HG03565 (cell line): ENCODE data around the gene DDX55.
"Not testable (repeated sequence)": the region's sequence is repeated elsewhere in the genome, so short reads cannot be mapped to it uniquely, and the experiment has no call there.

ENCODE experiments used
- ATAC-seq: cut with Tn5 transposase; IDR thresholded peaks from one replicate; pipeline ENCODE4 v1.9.1; 2021; ENCODE audit warnings: mild to moderate bottlenecking, moderate library complexity; ENCODE audit not compliant: unreplicated experiment

The DDX55 gene

GRCh38 chr12:123601602-123602489, at the start of gene DDX55:
Gene DDX55 (plus strand): TSS chr12:123602099. CDS start chr12:123602149, 50 bp downstream.
- peak; percentile 80 for ATAC-seq

- not testable (repeated sequence) for ATAC-seq
Observed at GRCh38 chr12:123554136-123554535, 47.8 kb upstream of the DDX55 start.

DNA sequence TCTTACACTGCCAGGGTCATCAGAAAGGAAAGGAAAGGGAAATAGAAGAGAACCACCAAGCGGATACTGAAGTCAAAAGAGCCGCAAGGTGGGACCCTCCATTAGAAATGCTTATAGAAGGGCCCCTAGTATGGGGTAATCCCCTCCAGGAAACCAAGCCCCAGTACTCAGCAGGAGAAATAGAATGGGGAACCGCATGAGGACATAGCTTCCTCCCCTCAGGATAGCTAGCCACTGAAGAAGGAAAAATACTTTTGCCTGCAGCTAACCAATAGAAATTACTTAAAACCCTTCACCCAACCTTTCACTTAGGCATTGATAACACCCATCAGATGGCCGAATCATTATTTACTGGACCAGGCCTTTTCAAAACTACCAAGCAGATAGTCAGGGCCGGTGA, 47.1 kb upstream of the DDX55 start:
- not testable (repeated sequence) for ATAC-seq

DNA sequence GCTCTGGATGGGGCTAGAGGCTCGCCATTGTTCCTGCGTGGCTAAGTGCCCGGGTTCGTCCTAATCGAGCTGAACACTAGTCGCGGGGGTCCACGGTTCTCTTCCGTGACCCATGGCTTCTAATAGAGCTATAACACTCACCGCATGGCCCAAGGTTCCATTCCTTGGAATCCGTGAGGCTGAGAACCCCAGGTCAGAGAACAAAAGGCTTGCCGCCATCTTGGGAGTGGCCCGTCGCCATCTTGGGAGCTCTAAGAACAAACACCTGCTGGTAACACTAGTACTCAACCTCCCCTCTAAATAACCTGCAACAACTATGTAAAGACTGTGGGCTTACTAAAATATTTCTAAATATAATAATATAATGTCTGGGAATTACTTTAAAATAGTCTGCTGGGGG, 43.4 kb upstream of the DDX55 start:
- ATAC-seq = not testable (repeated sequence)

DNA sequence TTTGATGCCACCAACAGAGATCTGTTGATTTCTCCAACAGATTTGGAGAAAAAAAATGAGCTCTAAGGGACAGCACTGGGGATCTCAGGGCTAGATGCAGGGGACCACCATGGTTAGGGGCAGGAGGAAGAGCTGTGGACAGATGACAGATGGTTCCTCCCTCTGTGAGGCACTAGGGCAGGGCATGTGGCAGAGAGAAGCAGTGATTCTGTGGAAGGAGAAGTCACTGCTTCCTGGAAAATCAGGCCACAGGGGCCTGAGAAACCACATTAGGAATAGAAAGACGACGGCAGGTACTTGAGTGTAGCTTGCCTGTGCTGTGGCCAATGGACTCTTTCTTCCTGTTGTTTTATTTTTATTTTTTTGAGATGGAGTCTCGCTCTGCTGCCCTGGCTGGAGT, 42.4 kb upstream of the DDX55 start:
- ATAC-seq = no peak

DNA sequence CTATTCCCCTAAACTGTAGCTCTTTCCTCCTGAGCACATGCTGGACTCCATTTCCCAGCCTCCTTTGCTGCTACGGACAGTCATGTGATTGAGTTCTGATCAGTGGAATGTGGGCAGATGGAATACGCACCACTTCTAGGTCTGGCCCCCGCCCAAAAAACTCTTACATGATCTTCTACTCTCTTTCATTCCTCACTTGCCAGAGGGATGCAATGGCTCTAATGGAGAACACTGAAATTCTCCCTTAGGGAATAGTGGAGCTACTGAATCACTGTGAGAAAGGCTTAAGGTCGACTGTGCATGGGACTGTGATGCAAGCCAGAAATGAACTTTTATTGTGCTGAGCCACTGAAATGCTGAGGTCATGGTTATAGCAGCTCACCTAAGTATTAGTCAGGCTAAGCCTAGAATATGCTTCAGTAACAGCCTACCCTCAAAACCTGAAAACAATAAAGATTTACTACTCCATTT, 30.5 kb upstream of the DDX55 start:
- ATAC-seq = no peak

DNA sequence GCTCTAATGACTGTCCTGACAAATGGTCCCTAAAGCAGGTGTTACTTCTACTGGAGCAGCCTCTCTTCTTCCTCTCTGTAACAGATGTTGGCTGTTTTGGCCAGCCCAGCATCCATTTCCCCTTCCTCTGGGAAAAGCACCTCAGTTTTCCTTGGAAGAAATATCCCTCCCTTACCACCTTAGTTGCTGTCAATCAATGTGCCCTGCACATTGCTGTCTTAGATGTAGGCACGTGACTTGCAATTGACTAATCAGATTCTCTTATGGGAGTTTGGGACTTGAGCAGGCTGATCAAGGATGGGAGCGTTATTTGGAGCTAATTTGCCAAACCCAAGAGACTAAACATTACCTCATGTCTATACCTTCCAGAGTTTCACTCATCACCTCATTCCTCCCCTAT, 29.5 kb upstream of the DDX55 start:
- no peak for ATAC-seq

DNA sequence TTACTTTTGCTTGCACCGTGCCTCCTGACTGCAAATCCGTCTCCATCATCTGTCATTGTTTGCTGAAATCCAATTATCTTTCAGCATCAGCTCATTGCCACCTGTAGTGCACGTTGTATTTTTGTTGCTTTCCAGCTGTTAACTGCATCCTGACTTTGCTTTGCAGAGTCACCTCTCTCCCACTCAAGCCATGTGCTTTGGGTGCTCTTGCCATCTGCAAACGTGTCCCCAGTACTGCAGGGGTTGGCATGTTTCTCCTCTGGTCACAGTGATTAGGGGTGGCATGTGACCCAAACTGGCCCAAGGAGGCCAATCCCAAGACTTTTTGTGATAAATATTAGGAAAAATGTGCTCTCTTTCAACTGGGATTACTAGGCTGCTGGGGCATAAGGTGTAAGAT, 28.0 kb upstream of the DDX55 start:
- no peak for ATAC-seq

DNA sequence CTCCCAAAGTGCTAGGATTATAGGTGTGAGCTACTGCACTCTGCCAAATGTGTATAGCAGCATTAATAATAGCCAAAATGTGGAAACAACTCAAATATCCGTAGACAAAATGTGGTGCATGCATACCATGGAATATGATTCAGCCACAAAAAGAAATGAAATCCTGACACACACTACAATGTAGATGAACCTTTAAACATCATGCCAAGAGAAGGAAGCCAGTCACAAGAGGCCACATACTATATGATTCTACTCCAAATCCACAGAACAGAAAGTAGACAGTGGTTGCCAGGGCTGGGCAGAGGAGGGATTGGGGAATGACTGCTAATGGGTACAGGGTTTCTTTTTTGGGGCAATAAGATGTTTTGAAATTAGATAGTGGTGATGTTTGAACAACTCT, 25.3 kb upstream of the DDX55 start:
- ATAC-seq = no peak

DNA sequence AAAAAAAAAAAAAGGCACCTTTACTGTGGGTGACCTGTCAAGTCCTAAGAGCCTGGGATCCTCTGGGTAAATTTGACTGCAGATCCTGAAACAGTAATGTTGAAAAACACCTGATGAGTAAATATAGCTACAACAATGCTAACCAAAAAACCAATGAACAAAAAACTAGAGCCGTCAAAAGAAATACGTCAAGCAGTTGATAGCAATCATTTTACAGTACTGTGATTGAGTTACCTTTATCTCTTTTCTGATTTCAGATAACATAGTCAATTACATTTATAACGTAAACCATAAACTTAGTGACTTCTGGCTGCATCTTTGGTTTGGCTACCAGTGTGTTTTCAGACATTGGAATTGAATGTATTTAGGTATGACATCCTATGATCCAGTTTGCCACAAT, 23.7 kb upstream of the DDX55 start:
- no peak for ATAC-seq

DNA sequence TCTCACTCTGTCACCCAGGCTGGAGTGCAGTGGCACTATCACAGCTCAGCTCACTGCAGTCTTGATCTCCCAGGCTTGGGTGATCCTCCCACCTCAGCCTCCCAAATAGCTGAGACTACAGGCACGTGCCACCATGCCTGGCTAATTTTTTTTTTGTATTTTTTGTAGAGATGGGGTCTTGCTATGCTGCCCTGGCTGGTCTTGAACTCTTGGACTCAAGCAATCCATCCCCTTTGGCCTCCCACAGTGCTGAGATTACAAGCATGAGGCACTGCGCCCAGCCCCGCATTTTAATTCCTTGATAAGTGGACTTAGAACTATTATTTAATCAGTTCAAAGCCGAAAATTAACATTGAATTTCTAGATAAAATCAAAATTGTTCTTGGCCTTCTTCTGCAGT, 23.1 kb upstream of the DDX55 start:
- ATAC-seq = not testable (repeated sequence)

DNA sequence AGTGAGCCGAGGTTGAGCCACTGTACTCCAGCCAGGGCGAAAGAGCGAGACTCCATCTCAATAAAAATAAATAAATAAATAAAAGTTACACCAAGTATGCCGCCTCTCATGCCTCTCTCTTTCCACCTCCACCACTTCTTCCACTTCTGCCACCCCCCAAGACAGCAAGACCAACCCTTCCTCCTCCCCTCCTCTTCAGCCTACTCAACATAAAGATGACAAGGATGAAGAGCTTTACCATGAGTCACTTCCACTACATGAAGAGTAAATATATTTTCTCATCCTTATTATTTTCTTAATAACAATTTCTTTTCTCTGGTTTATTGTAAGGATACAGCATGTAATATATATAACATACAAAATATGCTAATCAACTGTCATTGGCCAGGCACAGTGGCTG, 21.1 kb upstream of the DDX55 start:
- ATAC-seq = no peak

DNA sequence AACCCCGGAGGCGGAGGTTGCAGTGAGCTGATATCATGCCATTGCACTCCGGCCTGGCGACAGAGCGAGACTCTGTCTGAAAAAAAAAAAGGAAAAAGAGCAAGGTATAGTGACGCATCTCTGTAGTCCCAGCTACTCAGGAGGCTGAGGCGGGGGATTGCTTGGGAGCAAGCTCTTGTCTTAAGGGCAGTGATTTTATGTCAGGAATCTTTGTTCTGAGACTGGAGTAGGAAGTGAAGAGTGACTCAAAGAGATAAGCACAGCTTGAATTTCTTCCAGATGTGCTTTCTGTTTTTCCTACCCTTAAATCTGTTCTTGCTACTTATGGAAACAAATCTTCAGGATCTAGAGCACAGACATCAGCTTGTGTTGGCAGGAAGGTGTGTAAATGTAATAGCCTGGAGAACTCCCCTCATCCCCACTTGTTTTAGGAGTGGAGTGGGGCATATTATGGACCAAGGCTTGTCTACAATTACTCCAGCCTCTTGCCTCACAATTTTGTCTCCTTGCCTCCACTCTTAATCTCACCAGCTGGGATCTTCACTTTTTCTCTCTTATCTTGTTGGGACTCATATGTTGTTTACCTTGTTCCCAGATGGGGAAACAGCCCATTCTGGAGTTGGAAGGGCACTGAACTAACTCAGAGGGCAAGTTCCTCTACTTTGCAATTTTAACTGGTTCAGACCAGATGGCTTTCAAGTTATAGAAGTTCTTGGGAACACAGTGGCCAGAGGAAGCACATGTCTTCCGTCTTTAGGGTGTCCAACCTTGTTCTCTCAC, 10.0 kb upstream of the DDX55 start:
- no peak for ATAC-seq

DNA sequence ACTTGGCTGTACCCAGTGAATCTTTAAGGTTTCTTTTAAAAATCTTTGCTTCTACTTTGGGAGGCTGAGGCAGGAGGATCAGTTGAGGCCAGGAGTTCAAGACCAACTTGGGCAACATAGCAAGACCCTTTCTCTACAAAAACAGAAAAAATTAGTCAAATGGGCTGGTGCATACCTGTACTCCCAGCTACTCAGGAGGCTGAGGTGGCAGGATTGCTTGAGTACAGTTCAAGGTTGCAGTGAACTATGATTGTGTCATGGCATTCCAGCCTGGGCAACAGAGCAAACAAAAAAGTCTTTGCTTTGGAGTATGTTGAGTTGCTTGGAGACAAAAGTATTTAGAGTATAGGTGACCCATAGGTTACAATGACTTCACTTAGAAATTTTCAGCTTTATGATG, 6.2 kb upstream of the DDX55 start:
- ATAC-seq = no peak

DNA sequence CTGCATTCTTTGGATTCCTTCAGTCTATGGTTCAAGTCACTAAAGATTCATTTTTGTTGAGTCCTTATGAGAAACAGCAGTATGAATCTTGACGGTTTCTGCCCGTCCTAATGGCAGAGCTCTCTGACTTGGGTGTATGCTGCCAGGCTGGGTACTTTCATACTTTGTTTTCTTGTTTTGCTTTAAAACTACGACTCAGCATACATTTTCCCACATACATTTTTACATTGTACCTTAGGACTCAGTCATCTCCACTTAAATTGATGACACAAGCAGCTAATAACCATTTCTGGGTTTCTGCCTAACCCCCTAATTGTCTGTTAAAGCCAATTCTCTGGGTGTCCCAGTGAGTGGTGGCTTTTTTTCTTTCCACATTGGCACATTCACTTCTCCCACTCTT, 4.8 kb upstream of the DDX55 start:
- no peak for ATAC-seq

- no peak for ATAC-seq
Observed at GRCh38 chr12:123598522-123598921, 3.4 kb upstream of the DDX55 start.

- ATAC-seq = no peak
Observed at GRCh38 chr12:123599310-123599709, 2.6 kb upstream of the DDX55 start.

DNA sequence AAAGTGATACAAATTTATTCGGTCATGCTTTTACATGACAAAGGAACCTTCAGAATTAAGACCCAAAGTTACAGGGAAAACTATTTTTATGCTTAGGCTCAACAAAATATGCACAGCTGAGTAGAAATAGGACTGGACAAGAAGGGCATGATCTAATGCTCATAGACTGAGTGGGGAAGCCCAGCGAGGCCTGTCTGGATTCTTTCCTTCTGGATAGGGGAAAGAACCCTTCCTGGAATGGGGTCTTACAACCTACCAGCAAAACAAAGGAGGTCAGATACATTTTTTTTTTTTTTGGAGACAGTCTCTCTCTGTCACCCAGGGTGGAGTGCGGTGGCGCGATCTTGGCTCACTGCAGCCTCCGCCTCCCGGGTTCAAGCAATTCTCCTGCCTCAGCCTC, 2.2 kb upstream of the DDX55 start:
- ATAC-seq = no peak

GRCh38 chr12:123602651-123603195, 824 bp downstream of the DDX55 start:
- ATAC-seq = no peak

DNA sequence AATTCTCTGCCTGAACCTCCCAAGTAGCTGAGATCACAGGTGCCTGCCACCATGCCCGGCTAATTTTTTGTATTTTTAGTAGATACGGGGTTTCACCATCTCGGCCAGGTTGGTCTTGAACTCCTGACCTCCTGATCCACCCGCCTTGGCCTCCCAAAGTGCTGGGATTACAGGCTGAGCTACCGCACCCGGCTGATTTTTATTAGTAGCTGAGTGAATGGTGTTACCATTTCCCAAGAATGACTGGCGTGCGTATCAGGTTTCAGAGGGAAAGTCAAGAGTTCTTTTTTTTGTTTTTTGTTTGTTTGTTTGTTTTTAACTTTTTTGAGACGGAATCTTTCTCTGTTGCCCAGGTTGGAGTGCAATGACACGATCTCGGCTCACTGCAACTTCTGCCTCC, 1.6 kb downstream of the DDX55 start:
- ATAC-seq = not testable (repeated sequence)

GRCh38 chr12:123607756-123608155, 5.9 kb downstream of the DDX55 start:
- ATAC-seq = no peak

DNA sequence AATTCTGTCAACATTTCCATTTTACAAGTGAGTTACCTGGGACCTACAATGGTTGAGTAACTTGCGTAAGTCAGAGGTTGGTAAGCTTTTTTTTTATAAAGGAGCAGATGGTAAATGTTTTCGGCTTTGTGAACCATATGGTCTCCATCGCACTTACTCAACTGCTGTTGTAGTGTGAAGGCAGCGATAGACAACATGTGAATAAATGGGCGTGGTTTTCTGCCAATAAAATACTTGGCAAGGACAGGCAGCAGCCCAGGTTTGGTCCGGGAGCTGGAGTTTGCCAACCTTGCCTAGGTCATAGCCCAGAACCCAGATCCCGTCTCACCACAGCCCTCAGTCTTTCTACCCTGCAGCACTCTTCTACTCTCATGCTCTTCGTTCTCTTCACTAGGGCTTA, 6.3 kb downstream of the DDX55 start:
- ATAC-seq = no peak
